Spleen (tissue), 11 donors: ENCODE results near the gene GGT6. TPM values are rescaled to one million over a fixed set of nuclear protein-coding genes. Genes with fewer than 3 reads are reported as not detected.

ENCODE experiments used
- DNase-seq: peaks from one replicate; pipeline ENCODE4 v3.0.0-alpha.2; 2020
- H3K27ac ChIP-seq, 8 donors: fragments of 200-600 bp; sonication (generic) in 7 of 8; 1 replicate in 4 of 8; 2 replicates in 4 of 8; pipeline versions ENCODE4 v1.5.0 to v1.8.0; 2016 to 2021; ENCODE audit warnings: inconsistent platforms in 4 of 8, mild to moderate bottlenecking in 4 of 8, moderate library complexity in 1 of 8
- H3K27me3 ChIP-seq, 7 donors: fragments of 200-600 bp; sonication (generic) in 6 of 7; replicated peaks in 1 of 7; 1 replicate in 4 of 7; 2 replicates in 3 of 7; pipeline versions ENCODE4 v1.5.0 to v1.8.0; 2016 to 2021; ENCODE audit warnings: inconsistent platforms in 3 of 7, mild to moderate bottlenecking in 1 of 7
- H3K36me3 ChIP-seq, 6 donors: fragments of 200-600 bp; sonication (generic) in 5 of 6; 1 replicate in 4 of 6; 2 replicates in 2 of 6; pipeline versions ENCODE4 v1.5.0 to v1.8.0; 2016 to 2021; ENCODE audit warnings: inconsistent platforms in 2 of 6
- H3K4me1 ChIP-seq, 6 donors: fragments of 200-600 bp; sonication (generic) in 5 of 6; 1 replicate in 3 of 6; 2 replicates in 3 of 6; pipeline versions ENCODE4 v1.5.0 to v1.8.0; 2016 to 2021; ENCODE audit warnings: inconsistent platforms in 3 of 6
- H3K4me3 ChIP-seq, 8 donors: fragments of 200-600 bp; sonication (generic) in 7 of 8; 1 replicate in 4 of 8; 2 replicates in 4 of 8; pipeline versions ENCODE4 v1.5.0 to v1.8.0; 2016 to 2021; ENCODE audit warnings: inconsistent platforms in 4 of 8, mild to moderate bottlenecking in 4 of 8, moderate library complexity in 2 of 8
- H3K9me3 ChIP-seq, 8 donors: fragments of 200-600 bp; sonication (generic) in 7 of 8; 1 replicate in 4 of 8; 2 replicates in 4 of 8; pipeline versions ENCODE4 v1.5.0 to v1.8.0; 2016 to 2021; ENCODE audit warnings: inconsistent platforms in 4 of 8
- CTCF ChIP-seq, 11 experiments: fragments of 200-600 bp in 7 of 11; fragments of 450-650 bp in 4 of 11; sonication (generic) in 4 of 11; IDR thresholded peaks in 8 of 11; conservative IDR thresholded peaks in 3 of 11; 1 replicate in 7 of 11; 2 replicates in 4 of 11; pipeline versions ENCODE4 v1.4.0 to v1.8.0; 2016 to 2021; ENCODE audit warnings: antibody characterized with exemption in 11 of 11, inconsistent platforms in 4 of 11, mild to moderate bottlenecking in 1 of 11
- POLR2A ChIP-seq, 3 donors: fragments of 450-650 bp; IDR thresholded peaks; one replicate each; pipeline ENCODE4 v1.5.1; 2017; ENCODE audit warnings: antibody characterized with exemption in 3 of 3, mild to moderate bottlenecking in 1 of 3
- POLR2AphosphoS5 ChIP-seq, 3 donors: sonication (generic); formaldehyde crosslinking; IDR thresholded peaks; one replicate each; pipeline ENCODE4 v1.5.1; 2017; ENCODE audit warnings: antibody characterized with exemption in 3 of 3
- WGBS, 5 donors: extraction: QIAGEN DNeasy Blood & Tissue Kit in 3 of 5; methylation state at CpG; one replicate each; pipeline versions ENCODE4 v1.1.5 to v1.1.7; 2013 to 2018; 5-methylcytosine and 5-hydroxymethylcytosine counted together
- intact Hi-C: fragments of 100-400 bp; cut with DNase I; formaldehyde crosslinking; loops from one replicate; pipeline ENCODE4 v1.15.0; 2023; ENCODE audit warnings: low total_unique reads
- polyA plus RNA-seq, 3 donors: library from polyadenylated mRNA; stranded (reverse); fragments of 200-250 nt; gene quantifications; one replicate each; pipeline ENCODE4 v1.2.1, GENCODE V29; 2013
- total RNA-seq, 7 donors: library from RNA; depleted of rRNA in 3 of 7; stranded (reverse); fragments of >200 nt in 3 of 7; fragmentation: NEBNext Ultra II Directional in 4 of 7; extraction: Animal tissue kit (Norgen Biotek cat#: 25700) in 4 of 7; gene quantifications; one replicate each; pipeline versions ENCODE4 v1.1.0 to v1.2.1, GENCODE V29; 2016 to 2021
- donor health status: healthy with polysubstance abuse.
- donor health status: DM: no; HTN: no; CAD: no; lungs with moderate emphysema.
- donor health status: DM: no; HTN: no; CAD: no.
- donor health status: Bipolar disorder and iron deficiency.
- donor health status: healthy.
- donor health status: DM: no; HTN: no; CAD: no.
- donor health status: DM: yes; HTN: yes; CAD: no.

GGT6 gene
- total and polyA plus RNA-seq, 10 donors: 0.03 to 0.42 TPM; not detected in 8

GRCh38 chr17:4534928-4535666, 25.3 kb downstream of the GGT6 start:
- Histone ChIP-seq H3K4me3 (no peak overlapping the region), H3K36me3 (peaks cover 0 to 44% (median 25%) of the 10 kb centered on the region in 6 donors), H3K9me3 (no peaks in the 10 kb centered on the region), H3K27me3 (peaks cover 0 to 7% (median 0%) of the 10 kb centered on the region in 7 donors), H3K27ac (peak overlapping the region in 7 of 8 donors; percentile 40 to 82 (median 80)), H3K4me1 (peaks cover 14 to 100% (median 87%) of the 10 kb centered on the region in 6 donors)
- intact Hi-C loops: no loop called here
- DNase-seq: no peak
- peak in 2 of 3 donors; percentile 5 to 31 for TF ChIP-seq POLR2AphosphoS5 (IDR thresholded peaks at IDR 0.05)
- no peak for TF ChIP-seq CTCF (IDR thresholded peaks at IDR 0.05 in 8 of 11, conservative IDR thresholded peaks at IDR 0.05 in 3 of 11)
- 74 to 86% (median 81%) methylated on average over 12 to 27 of the region's 27 CpGs for WGBS, 5 donors

GRCh38 chr17:4534515-4534914, 25.9 kb downstream of the GGT6 start:
- no peak for DNase-seq
- 56 to 93% (median 67%) methylated on average over 14 to 17 of the region's 17 CpGs for WGBS, 5 donors
- H3K9me3 ChIP-seq: no peaks in the 10 kb centered on the region
- no peak overlapping the region for H3K4me3 ChIP-seq
- TF ChIP-seq POLR2A (IDR thresholded peaks at IDR 0.05) (no peak), POLR2AphosphoS5 (IDR thresholded peaks at IDR 0.05) (peak in 2 of 3 donors; percentile 48 to 76)
- H3K27me3 ChIP-seq: peaks cover 0 to 7% (median 0%) of the 10 kb centered on the region in 7 donors
- peaks cover 0 to 38% (median 19%) of the 10 kb centered on the region in 6 donors for H3K36me3 ChIP-seq
- peaks cover 14 to 100% (median 88%) of the 10 kb centered on the region in 6 donors for H3K4me1 ChIP-seq
- intact Hi-C loops: no loop called here
- H3K27ac ChIP-seq: peak overlapping the region; percentile 40 to 82 (median 76)

- Histone ChIP-seq H3K36me3 (peaks cover 0 to 31% (median 12%) of the 10 kb centered on the region in 6 donors), H3K4me3 (no peak overlapping the region), H3K4me1 (peaks cover 14 to 99% (median 85%) of the 10 kb centered on the region in 6 donors), H3K9me3 (no peaks in the 10 kb centered on the region), H3K27ac (peak overlapping the region; percentile 40 to 82 (median 76)), H3K27me3 (peaks cover 0 to 7% (median 0%) of the 10 kb centered on the region in 7 donors)
- DNase-seq: no peak
- intact Hi-C loops: no loop called here
- peak in 1 of 11 experiments; percentile 5 for TF ChIP-seq CTCF (IDR thresholded peaks at IDR 0.05 in 8 of 11, conservative IDR thresholded peaks at IDR 0.05 in 3 of 11)
- peak in 2 of 3 donors; percentile 27 to 60 for TF ChIP-seq POLR2AphosphoS5 (IDR thresholded peaks at IDR 0.05)
- no peak for TF ChIP-seq POLR2A (IDR thresholded peaks at IDR 0.05)
- 45 to 64% (median 46%) methylated on average over 12 to 23 of the region's 23 CpGs for WGBS, 5 donors
These were observed 26.6 kb downstream of the GGT6 start for GRCh38 chr17:4533523-4534504.

- peak overlapping the region in 7 of 8 donors; percentile 40 to 82 (median 80) for H3K27ac ChIP-seq
- peaks cover 14 to 91% (median 78%) of the 10 kb centered on the region in 6 donors for H3K4me1 ChIP-seq
These were observed 27.4 kb downstream of the GGT6 start for GRCh38 chr17:4532860-4533522.

More at GRCh38 chr17:4532860-4533522, 27.4 kb downstream of the GGT6 start:
- no peak overlapping the region for H3K4me3 ChIP-seq
- no peaks in the 10 kb centered on the region for H3K9me3 ChIP-seq
- 81 to 92% (median 86%) methylated on average over 26 to 33 of the region's 33 CpGs for WGBS, 5 donors
- peaks cover 0 to 7% (median 0%) of the 10 kb centered on the region in 7 donors for H3K27me3 ChIP-seq
- H3K36me3 ChIP-seq: peaks cover 0 to 23% (median 4%) of the 10 kb centered on the region in 6 donors
- TF ChIP-seq POLR2A (IDR thresholded peaks at IDR 0.05): no peak
- TF ChIP-seq POLR2AphosphoS5 (IDR thresholded peaks at IDR 0.05): no peak
- TF ChIP-seq CTCF (IDR thresholded peaks at IDR 0.05 in 8 of 11, conservative IDR thresholded peaks at IDR 0.05 in 3 of 11): no peak
- intact Hi-C loops: no loop called here
- DNase-seq: no peak
